HG03196 (cell line): Measurements from ENCODE around the gene PEX14.
"Not testable (repeated sequence)": the region's sequence is repeated elsewhere in the genome, so short reads cannot be mapped to it uniquely, and the experiment has no call there.

Source experiments
- ATAC-seq: cut with Tn5 transposase; IDR thresholded peaks from one replicate; pipeline ENCODE4 v1.9.1; 2021; ENCODE audit not compliant: unreplicated experiment

The PEX14 gene

DNA sequence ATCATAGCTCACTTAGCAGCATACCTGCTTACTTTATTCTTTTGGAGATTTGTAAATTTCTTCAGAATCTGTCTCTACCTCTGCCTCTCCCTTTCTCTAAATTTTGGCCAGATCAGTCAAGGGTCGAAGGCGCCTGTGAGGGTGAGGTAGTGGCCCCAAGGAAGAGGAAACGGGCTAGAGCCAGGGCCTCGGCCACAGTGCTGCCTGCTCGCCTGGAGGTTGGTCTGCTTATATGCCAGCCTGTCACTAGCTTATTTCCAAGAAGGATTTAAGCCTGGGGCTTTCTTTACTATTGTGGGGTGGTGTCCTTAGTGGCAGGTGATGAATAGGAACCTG, 19.6 kb downstream of the PEX14 start:
- ATAC-seq, result peak; percentile 6

DNA sequence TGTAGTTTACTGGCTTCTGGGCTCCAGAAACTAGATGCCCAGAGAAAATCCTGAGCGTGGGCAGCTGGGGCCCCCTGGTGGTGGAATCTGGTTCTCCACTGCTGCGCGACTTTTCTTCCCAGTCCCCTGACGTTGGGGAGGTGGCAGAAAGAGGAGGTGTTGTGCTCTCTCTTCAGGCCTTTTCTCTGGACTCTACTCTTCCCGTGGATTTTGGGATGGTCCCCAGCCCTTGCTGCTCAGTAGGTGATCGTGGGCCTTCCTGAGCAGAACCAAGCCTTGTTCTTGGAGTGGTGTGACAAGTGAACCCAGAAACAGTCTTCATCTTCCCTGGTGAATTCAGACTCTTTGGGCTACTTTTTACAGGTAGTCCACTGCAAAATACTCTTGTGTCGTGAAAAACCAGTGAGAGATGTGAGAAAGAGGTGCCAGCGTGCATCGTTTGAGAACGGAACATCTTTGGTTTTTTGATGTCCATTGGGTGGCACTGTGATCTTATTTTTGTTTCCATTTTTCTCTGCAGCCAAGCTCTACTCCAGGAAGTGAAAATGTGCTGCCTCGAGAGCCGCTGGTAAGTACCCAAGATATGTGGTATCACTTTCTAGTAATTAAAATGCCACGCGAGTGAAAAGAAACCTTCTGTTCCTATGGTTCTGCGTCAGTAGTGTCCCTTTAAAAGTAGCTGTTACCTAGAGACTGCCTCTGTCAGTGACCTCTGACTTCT, 20.2 kb downstream of the PEX14 start:
- peak; percentile 69 for ATAC-seq

GRCh38 chr1:10495475-10495817, 20.7 kb downstream of the PEX14 start:
- no peak for ATAC-seq

GRCh38 chr1:10495952-10496351, 21.2 kb downstream of the PEX14 start:
- ATAC-seq, result no peak

DNA sequence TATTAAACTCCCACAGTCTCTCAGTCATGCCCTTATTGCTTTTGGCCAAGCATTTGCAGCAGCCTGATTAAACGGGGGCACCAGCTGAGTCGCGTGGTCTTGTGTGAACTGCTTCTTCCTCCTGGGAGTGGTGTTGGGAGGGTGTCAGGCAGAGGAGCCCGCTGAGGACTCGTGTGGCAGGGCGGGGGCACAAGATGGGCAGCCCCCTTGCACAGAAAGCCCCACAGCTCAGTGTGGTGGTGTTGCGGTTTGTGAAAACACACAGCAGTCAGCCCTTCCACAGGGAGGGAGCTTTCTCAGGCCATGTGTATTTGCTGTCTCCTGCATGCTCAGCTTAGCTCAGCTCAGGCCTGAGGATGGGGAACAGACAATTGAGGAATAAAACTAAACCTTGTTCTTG, 22.4 kb downstream of the PEX14 start:
- ATAC-seq, result no peak

- no peak for ATAC-seq
These were observed 23.5 kb downstream of the PEX14 start for GRCh38 chr1:10498231-10498630.

GRCh38 chr1:10502206-10502605, 27.5 kb downstream of the PEX14 start:
- ATAC-seq, result no peak

- ATAC-seq, result no peak
These were observed 29.5 kb downstream of the PEX14 start for GRCh38 chr1:10504249-10504648.

GRCh38 chr1:10506046-10506676, 31.4 kb downstream of the PEX14 start:
- not testable (repeated sequence) for ATAC-seq

- no peak for ATAC-seq
These were observed 31.9 kb downstream of the PEX14 start for GRCh38 chr1:10506677-10507047.

- ATAC-seq, result no peak
These were observed 32.5 kb downstream of the PEX14 start for GRCh38 chr1:10507111-10507879.

DNA sequence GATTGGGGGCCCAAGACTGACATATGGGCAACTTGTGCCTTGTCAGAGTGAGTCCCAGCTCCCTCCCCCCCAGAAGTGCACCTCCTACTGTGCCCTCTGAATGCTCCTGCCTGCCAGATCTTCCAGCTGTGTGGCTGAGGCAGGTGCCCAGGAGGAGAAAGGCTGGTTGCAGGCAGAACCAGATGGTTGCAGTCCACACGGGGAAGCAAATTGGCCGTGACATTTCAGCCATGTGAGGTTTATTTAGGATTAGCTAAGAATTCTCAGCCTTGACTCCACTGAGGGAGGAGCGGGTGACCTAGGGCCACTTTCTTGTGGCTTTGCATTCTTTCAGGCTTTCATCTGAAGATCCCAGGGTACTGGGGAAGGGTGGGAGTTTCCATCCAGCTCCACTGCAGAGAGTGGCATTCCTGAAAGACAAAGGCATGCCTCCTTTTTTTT, 33.8 kb downstream of the PEX14 start:
- ATAC-seq, result no peak

GRCh38 chr1:10509809-10510509, 35.2 kb downstream of the PEX14 start:
- ATAC-seq, result no peak

- ATAC-seq, result peak; percentile 81
These were observed 36.1 kb downstream of the PEX14 start for GRCh38 chr1:10510520-10511493.

- no peak for ATAC-seq
These were observed 36.7 kb downstream of the PEX14 start for GRCh38 chr1:10511494-10511885.

DNA sequence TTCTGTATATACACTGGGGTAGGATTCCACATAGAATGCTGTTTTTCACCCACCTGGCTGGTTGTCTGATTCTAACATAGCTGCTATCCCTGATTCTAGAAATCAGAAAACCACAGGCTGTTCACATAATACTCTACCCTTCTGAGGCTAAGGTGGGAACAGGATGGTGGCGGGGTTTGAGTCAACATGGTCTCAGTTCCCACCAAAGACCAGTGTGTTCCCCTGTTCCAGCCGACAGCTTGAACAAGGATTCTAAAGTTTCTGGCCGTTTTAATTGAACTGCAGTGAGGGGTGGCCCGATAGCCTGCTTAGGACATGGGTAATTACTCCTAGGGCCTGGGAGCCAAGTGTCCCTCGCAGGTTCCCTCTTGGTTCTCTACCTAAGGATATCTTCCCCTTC, 38.4 kb downstream of the PEX14 start:
- ATAC-seq, result no peak

GRCh38 chr1:10514490-10515235, 39.9 kb downstream of the PEX14 start:
- no peak for ATAC-seq

- no peak for ATAC-seq
These were observed 40.7 kb downstream of the PEX14 start for GRCh38 chr1:10515301-10515975.
